Common myeloid progenitor, CD34-positive (primary cell): ENCODE measurements around the gene LMNTD2. TPM values are rescaled to one million over a fixed set of nuclear protein-coding genes. Genes with fewer than 3 reads are reported as not detected.

Experiments
- CTCF ChIA-PET: fragments of 350-600 bp; sonication (Branson Sonifier 250); formaldehyde crosslinking; loops from one replicate; lab custom pipeline; 2021; ENCODE audit warnings: antibody characterized with exemption; lab: Charles Lee
- POLR2A ChIA-PET: fragments of 350-600 bp; sonication (Branson Sonifier 250); formaldehyde crosslinking; loops from one replicate; lab custom pipeline; 2021; ENCODE audit warnings: antibody characterized with exemption; lab: Charles Lee
- DNase-seq, 3 donors: peaks; one replicate each; pipeline versions ENCODE4 v3.0.0 to v3.0.0-alpha.2; 2013
- H3K27ac ChIP-seq, 2 experiments: 1 replicate in 1 of 2; 2 replicates in 1 of 2; pipeline ENCODE4 v1.7.0; 2013; ENCODE audit warnings: inconsistent platforms in 2 of 2, low read length in 2 of 2, mild to moderate bottlenecking in 2 of 2, low read depth in 1 of 2, moderate library complexity in 1 of 2; ENCODE audit not compliant: severe bottlenecking in 2 of 2, insufficient read depth in 1 of 2, poor library complexity in 1 of 2
- H3K27me3 ChIP-seq, 5 experiments: replicated peaks in 2 of 5; 1 replicate in 3 of 5; 2 replicates in 2 of 5; pipeline versions ENCODE4 v1.6.1 to v1.7.0; 2013; ENCODE audit warnings: low read length in 4 of 5, mild to moderate bottlenecking in 2 of 5, moderate library complexity in 2 of 5, inconsistent platforms in 1 of 5; ENCODE audit not compliant: insufficient read depth in 5 of 5, control insufficient read depth in 4 of 5
- H3K36me3 ChIP-seq, 4 experiments: 1 replicate in 2 of 4; 2 replicates in 2 of 4; pipeline versions ENCODE4 v1.6.1 to v1.7.0; 2013; ENCODE audit warnings: low read length in 3 of 4, control low read depth in 1 of 4, mild to moderate bottlenecking in 1 of 4; ENCODE audit not compliant: control insufficient read depth in 4 of 4, insufficient read depth in 4 of 4
- H3K4me1 ChIP-seq, 4 experiments: 1 replicate in 3 of 4; 2 replicates in 1 of 4; pipeline versions ENCODE4 v1.6.1 to v1.7.1; 2013; ENCODE audit warnings: low read length in 3 of 4, mild to moderate bottlenecking in 3 of 4, control low read depth in 1 of 4, inconsistent platforms in 1 of 4, moderate library complexity in 1 of 4; ENCODE audit not compliant: control insufficient read depth in 4 of 4, insufficient read depth in 4 of 4; ENCODE audit errors: control extremely low read depth in 1 of 4
- H3K4me3 ChIP-seq, 7 experiments: 1 replicate in 4 of 7; 2 replicates in 3 of 7; pipeline versions ENCODE4 v1.5.1 to v1.7.0; 2013; ENCODE audit warnings: mild to moderate bottlenecking in 7 of 7, low read length in 6 of 7, moderate library complexity in 6 of 7, inconsistent platforms in 2 of 7, low read depth in 2 of 7, control low read depth in 1 of 7; ENCODE audit not compliant: insufficient read depth in 4 of 7, control insufficient read depth in 1 of 7; ENCODE audit errors: extremely low read depth in 1 of 7
- H3K9me3 ChIP-seq, 5 experiments: 1 replicate in 4 of 5; 2 replicates in 1 of 5; pipeline versions ENCODE4 v1.6.1 to v1.7.1; 2013; ENCODE audit warnings: low read length in 4 of 5, mild to moderate bottlenecking in 2 of 5, inconsistent platforms in 1 of 5, low read depth in 1 of 5, moderate library complexity in 1 of 5; ENCODE audit not compliant: control insufficient read depth in 4 of 5, insufficient read depth in 2 of 5; ENCODE audit errors: control extremely low read depth in 1 of 5
- WGBS: methylation state at CpG from one replicate; pipeline ENCODE4 v1.1.5; 2013; ENCODE audit not compliant: insufficient coverage; 5-methylcytosine and 5-hydroxymethylcytosine counted together
- polyA plus RNA-seq: library from polyadenylated mRNA; unstranded; fragments of 120-200 nt; gene quantifications from one replicate; pipeline ENCODE4 v1.2.1, GENCODE V29; 2013

Gene LMNTD2
- polyA plus RNA-seq: 2.2 TPM

DNA sequence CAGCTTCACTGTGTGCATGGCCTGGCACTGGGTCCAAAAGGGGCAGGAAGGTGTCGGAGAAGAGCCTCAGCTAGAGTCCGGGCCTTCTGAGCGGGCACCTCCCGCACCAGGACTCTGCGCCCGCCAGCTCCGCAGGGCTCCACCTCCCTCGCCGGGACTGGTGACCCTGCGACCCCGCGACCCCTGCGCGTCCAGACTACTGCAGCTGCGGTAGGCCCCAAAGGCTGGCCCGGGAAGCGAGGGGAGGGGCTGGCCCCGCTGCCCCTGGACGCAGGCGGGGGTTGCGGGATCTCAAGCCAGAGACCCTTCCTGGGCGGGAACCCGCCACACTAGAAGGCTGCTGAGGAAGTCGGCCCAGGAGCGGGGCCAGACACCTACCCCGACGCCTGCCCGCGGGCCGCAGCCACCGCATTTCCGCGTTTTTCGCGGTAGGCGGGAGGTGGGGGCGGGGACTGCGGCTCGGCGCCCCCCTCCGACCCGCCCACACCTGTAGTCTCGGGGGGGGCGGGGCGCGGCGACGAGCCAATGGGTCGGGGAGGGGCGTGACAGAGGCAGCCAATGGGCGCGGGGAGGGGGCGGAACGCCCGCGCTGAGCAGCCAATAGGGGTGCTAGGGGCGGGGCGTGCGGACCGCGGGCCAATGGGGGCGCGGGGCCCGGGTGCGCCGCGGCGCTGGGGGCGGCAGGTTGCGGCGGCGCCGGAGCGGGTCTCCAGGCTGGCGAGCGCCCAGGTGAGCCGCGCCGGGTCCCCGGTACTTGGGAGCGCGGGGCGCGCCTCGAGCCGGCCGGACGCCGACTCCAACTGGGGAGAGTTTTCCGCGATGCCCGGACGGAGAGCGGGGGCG, at the start of gene LMNTD2, which contains the start of gene RASSF7:
TSS of gene LMNTD2 (minus strand) at position 434 of the 843 bp plus-strand sequence. CDS start at position 412, 22 bp downstream.
TSS of gene RASSF7 (plus strand) at position 666 of the 843 bp plus-strand sequence. CDS start 799 bp downstream, outside the sequence.
- POLR2A ChIA-PET: interaction anchor here (0.6 kb wide), 1 partner anchor 136 kb away, joined by 3 read pairs; no protein-coding TSS in a partner anchor
- Histone ChIP-seq H3K4me3 (peak within 1 kb of the TSS; percentile 50 to 85 (median 78)), H3K27me3 (peaks cover 0 to 36% (median 8%) of the 10 kb centered on the region in 5 experiments), H3K4me1 (peaks cover 0 to 28% (median 21%) of the 10 kb centered on the region in 4 experiments), H3K27ac (peak within 1 kb of the TSS in 1 of 2 experiments; percentile 66), H3K9me3 (no peaks in the 10 kb centered on the region), H3K36me3 (peaks cover 0 to 10% (median 4%) of the 10 kb centered on the region in 4 experiments)
- WGBS: 2% methylated on average over 66 of the region's 95 CpGs
- DNase-seq: peak; percentile 89 to 91 (median 91)
- CTCF ChIA-PET: interaction anchor here (1.0 to 1.6 kb wide), 5 partner anchors 8 to 161 kb away, joined by 3 to 5 read pairs (median 3); no protein-coding TSS in a partner anchor

GRCh38 chr11:609341-609811, 48.8 kb upstream of the LMNTD2 start:
- Histone ChIP-seq H3K4me1 (peaks cover 0 to 4% (median under 1%) of the 10 kb centered on the region in 4 experiments), H3K4me3 (no peak overlapping the region), H3K9me3 (no peaks in the 10 kb centered on the region), H3K27me3 (no peaks in the 10 kb centered on the region), H3K27ac (no peak overlapping the region), H3K36me3 (peaks cover 12 to 90% (median 75%) of the 10 kb centered on the region in 4 experiments)
- CTCF ChIA-PET: interaction anchor here (1.0 kb wide), 1 partner anchor 54 kb away, joined by 3 read pairs; no protein-coding TSS in a partner anchor
- DNase-seq: no peak
- POLR2A ChIA-PET: no interaction called here
- WGBS: 94% methylated on average over 24 of the region's 28 CpGs

DNA sequence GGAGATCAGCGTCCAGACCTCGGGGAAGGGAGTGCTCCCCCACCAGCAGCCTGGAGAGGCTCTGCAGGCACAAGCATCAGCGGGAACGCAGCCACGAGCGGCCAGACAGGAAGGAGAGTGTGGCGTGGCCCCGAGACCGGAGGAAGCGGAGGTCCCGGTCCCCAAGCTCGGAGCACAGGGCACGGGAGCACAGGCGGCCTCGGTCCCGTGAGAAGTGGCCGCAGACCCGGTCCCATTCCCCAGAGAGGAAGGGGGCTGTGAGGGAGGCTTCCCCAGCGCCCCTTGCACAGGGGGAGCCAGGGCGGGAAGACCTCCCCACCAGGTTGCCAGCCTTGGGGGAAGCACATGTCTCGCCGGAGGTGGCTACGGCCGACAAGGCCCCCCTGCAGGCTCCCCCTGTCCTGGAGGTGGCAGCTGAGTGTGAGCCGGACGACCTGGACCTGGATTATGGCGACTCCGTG, 48.3 kb upstream of the LMNTD2 start:
- H3K4me1 ChIP-seq: no peaks in the 10 kb centered on the region
- 92% methylated on average over 26 of the region's 28 CpGs for WGBS
- POLR2A ChIA-PET: no interaction called here
- no peaks in the 10 kb centered on the region for H3K9me3 ChIP-seq
- CTCF ChIA-PET: interaction anchor here (1.0 kb wide), 1 partner anchor 17 kb away, joined by 3 read pairs; no protein-coding TSS in a partner anchor
- H3K27me3 ChIP-seq: no peaks in the 10 kb centered on the region
- peaks cover 14 to 93% (median 77%) of the 10 kb centered on the region in 4 experiments for H3K36me3 ChIP-seq
- no peak overlapping the region for H3K27ac ChIP-seq
- DNase-seq: no peak
- H3K4me3 ChIP-seq: no peak overlapping the region

DNA sequence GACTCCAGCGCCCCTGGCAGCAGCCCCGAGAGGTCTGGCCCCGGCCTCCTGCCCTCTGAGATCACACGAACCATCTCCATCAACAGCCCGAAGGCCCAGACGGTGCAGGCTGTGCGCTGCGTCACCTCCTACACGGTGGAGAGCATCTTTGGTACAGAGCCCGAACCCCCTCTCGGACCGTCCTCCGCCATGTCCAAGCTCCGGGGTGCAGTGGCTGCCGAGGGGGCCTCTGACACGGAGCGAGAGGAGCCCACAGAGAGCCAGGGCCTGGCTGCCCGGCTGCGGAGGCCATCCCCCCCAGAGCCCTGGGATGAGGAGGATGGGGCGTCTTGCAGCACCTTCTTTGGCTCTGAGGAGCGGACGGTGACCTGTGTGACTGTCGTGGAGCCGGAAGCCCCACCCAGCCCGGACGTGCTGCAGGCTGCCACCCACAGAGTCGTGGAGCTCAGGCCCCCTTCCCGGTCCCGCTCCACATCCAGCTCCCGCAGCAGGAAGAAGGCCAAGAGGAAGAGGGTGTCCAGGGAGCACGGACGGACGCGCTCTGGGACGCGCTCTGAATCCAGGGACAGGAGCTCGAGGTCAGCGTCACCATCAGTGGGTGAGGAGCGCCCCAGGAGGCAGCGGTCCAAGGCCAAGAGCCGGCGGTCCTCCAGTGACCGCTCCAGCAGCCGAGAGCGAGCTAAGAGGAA, 47.6 kb upstream of the LMNTD2 start:
- H3K36me3 ChIP-seq: peaks cover 14 to 95% (median 82%) of the 10 kb centered on the region in 4 experiments
- WGBS: 96% methylated on average over 44 of the region's 45 CpGs
- H3K27ac ChIP-seq: no peak overlapping the region
- H3K4me3 ChIP-seq: no peak overlapping the region
- DNase-seq: no peak
- POLR2A ChIA-PET: no interaction called here
- no peaks in the 10 kb centered on the region for H3K27me3 ChIP-seq
- H3K4me1 ChIP-seq: no peaks in the 10 kb centered on the region
- CTCF ChIA-PET: interaction anchor here (1.0 kb wide), 1 partner anchor 16 kb away, joined by 3 read pairs; no protein-coding TSS in a partner anchor
- no peaks in the 10 kb centered on the region for H3K9me3 ChIP-seq

DNA sequence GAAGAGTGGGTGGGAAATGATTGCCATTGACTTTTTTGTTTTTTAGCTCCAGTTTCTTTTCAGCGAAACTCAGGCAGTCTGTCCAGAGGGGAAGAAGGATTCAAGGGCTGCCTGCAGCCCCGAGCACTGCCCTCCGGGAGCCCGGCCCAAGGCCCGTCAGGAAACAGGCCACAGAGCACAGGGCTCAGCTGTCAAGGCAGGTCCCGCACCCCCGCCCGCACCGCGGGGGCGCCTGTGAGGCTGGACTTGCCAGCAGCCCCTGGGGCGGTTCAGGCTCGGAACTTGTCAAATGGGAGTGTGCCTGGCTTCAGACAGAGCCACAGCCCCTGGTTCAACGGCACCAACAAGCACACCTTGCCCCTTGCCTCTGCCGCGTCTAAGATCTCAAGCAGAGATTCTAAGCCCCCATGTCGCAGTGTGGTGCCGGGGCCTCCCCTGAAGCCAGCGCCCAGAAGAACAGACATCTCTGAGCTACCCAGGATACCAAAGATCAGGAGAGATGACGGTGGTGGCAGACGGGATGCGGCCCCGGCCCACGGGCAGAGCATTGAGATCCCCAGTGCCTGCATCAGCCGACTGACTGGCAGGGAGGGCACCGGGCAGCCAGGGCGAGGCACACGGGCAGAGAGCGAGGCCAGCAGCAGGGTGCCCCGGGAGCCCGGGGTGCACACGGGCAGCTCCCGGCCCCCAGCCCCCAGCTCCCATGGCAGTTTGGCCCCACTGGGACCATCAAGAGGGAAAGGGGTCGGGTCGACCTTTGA, 46.7 kb upstream of the LMNTD2 start:
- no peaks in the 10 kb centered on the region for H3K9me3 ChIP-seq
- H3K27me3 ChIP-seq: no peaks in the 10 kb centered on the region
- peaks cover 18 to 94% (median 80%) of the 10 kb centered on the region in 4 experiments for H3K36me3 ChIP-seq
- no peak for DNase-seq
- ChIA-PET CTCF (interaction anchor here (1.1 kb wide), 1 partner anchor 11 kb away, joined by 3 read pairs; no protein-coding TSS in a partner anchor), POLR2A (no interaction called here)
- no peaks in the 10 kb centered on the region for H3K4me1 ChIP-seq
- H3K4me3 ChIP-seq: no peak overlapping the region
- WGBS: 95% methylated on average over 26 of the region's 35 CpGs
- no peak overlapping the region for H3K27ac ChIP-seq

DNA sequence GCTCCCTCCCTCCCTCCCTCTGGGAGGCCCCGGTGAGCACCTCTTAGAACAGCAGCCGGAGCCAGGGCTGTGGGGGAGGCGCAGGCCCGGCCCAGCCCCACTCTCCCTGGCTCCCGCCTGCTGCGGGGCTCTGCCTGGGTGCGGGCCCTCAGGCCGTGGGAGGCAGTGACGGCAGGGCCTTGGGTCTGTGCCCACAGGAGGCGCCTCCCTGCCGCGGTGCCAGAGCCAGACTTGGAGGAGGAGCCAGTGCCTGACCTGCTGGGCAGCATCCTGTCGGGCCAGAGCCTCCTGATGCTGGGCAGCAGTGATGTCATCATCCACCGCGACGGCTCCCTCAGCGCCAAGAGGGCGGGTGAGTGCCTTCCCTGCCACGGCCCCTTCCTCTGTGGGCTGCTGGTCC, 45.7 kb upstream of the LMNTD2 start:
- POLR2A ChIA-PET: no interaction called here
- CTCF ChIA-PET: interaction anchor here (1.1 kb wide), 1 partner anchor 10 kb away, joined by 3 read pairs; no protein-coding TSS in a partner anchor
- Histone ChIP-seq H3K9me3 (no peaks in the 10 kb centered on the region), H3K27ac (no peak overlapping the region), H3K4me1 (no peaks in the 10 kb centered on the region), H3K36me3 (peaks cover 23 to 95% (median 80%) of the 10 kb centered on the region in 4 experiments), H3K27me3 (no peaks in the 10 kb centered on the region), H3K4me3 (no peak overlapping the region)
- DNase-seq: no peak
- 94% methylated on average over 18 of the region's 19 CpGs for WGBS
